ENCODE measurements around the gene AMZ1. TPM values are rescaled to one million over a fixed set of nuclear protein-coding genes. Genes with fewer than 3 reads are reported as not detected.

AMZ1 gene
- total and polyA plus RNA-seq, 2 experiments from 2014 or later, result 3.4 to 5.9 TPM

GRCh38 chr7:2661602-2662272 is 26.3 kb upstream of the AMZ1 start:
- H3K27me3 ChIP-seq (replicated peaks; ENCODE audit: insufficient read depth), result no peaks in the 10 kb centered on the region
- H3F3A ChIP-seq (ENCODE audit: insufficient read depth), result no peaks in the 10 kb centered on the region
- no peaks in the 10 kb centered on the region for H3K4me1 ChIP-seq (ENCODE audit: insufficient read depth)
- no peak overlapping the region for H3K9ac ChIP-seq
- H3K9me3 ChIP-seq (ENCODE audit: low read depth), result no peaks in the 10 kb centered on the region
- 93% methylated on average over 28 to 41 of the region's 43 CpGs for WGBS, 2 experiments (ENCODE audit: low coverage in 1 of 2, low lambda C conversion rate in 2 of 2, missing lambda C conversion rate in 2 of 2)
- no peak overlapping the region for H3K27ac ChIP-seq
- DNase-seq, result no peak
- in situ Hi-C loops (cut with MboI), result no loop called here
- no peak overlapping the region for H3K4me3 ChIP-seq
- H3K79me2 ChIP-seq (ENCODE audit: insufficient read depth), result no peaks in the 10 kb centered on the region
- TF ChIP-seq EZH2phosphoT487 (IDR thresholded peaks at IDR 0.05; ENCODE audit: insufficient read depth, low read depth), result no peak
- TF ChIP-seq EZH2 (IDR thresholded peaks at IDR 0.05; ENCODE audit: insufficient read depth, poor library complexity, severe bottlenecking), result no peak
- no peak overlapping the region for H2AFZ ChIP-seq
- H4K20me1 ChIP-seq (ENCODE audit: insufficient read depth), result no peaks in the 10 kb centered on the region
- no peaks in the 10 kb centered on the region; the same call in 1 of the 2 replicates for H3K36me3 ChIP-seq (ENCODE audit: low read depth)
- no peaks in the 10 kb centered on the region for H3K9me2 ChIP-seq (ENCODE audit: insufficient read depth)
- H3K4me2 ChIP-seq (ENCODE audit: unreplicated experiment), result no peak overlapping the region

DNA sequence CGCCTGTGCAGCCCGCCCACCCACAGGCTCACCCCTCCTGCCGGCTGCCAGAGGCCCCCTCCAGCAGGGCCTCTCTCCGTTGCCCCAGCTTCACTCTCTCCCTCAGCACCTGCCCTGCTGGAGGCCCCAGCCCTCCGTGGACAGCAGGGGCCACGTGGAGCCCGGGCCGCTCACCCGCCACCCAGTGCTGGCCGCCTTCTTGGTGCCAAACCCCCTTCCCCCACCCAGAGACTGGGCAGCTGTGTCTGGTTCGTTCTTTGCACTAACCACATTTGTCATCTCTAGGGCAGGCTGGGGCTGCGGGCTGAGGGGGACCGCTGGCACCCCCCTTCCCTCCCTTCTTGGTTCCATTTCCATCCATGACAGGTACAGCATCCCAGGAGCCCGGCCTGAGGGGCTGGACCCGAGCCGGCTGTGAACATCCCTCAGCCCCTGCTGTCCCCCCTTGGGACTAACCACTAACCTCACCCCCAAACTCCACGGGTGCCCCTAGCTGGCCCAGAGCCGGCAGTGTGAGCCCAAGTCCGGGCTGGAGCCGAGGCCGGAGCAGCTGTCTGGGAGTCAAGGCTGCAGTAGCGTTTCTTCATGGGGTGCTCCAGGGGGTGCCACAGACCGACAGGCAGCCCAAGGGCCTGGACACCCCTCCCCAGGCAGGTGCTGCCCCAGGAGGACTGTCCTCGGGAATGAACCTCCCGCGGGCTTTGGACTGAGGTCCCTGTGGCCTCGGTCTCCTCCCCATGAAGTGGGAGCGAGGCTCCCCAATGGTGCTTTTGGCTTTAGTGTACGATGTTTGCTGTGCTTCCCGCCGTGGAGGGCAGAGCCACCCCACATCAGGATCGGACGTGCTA is 25.5 kb upstream of the AMZ1 start:
- Histone ChIP-seq H3F3A (ENCODE audit: insufficient read depth) (no peaks in the 10 kb centered on the region), H3K27me3 (replicated peaks; ENCODE audit: insufficient read depth) (no peaks in the 10 kb centered on the region), H3K4me1 (ENCODE audit: insufficient read depth) (no peaks in the 10 kb centered on the region), H2AFZ (no peak overlapping the region), H3K4me3 (no peak overlapping the region), H3K36me3 (ENCODE audit: low read depth) (no peaks in the 10 kb centered on the region), H3K9me2 (ENCODE audit: insufficient read depth) (no peaks in the 10 kb centered on the region), H3K79me2 (ENCODE audit: insufficient read depth) (no peaks in the 10 kb centered on the region), H3K27ac (no peak overlapping the region), H3K4me2 (ENCODE audit: unreplicated experiment) (no peak overlapping the region), H3K9ac (no peak overlapping the region), H4K20me1 (ENCODE audit: insufficient read depth) (no peaks in the 10 kb centered on the region), H3K9me3 (ENCODE audit: low read depth) (no peaks in the 10 kb centered on the region)
- TF ChIP-seq EZH2 (IDR thresholded peaks at IDR 0.05; ENCODE audit: insufficient read depth, poor library complexity, severe bottlenecking), result no peak
- no peak for TF ChIP-seq EZH2phosphoT487 (IDR thresholded peaks at IDR 0.05; ENCODE audit: insufficient read depth, low read depth)
- in situ Hi-C loops (cut with MboI), result no loop called here
- DNase-seq, result no peak
- WGBS, 2 experiments (ENCODE audit: low coverage in 1 of 2, low lambda C conversion rate in 2 of 2, missing lambda C conversion rate in 2 of 2), result 85 to 90% methylated on average over 29 to 33 of the region's 33 CpGs

DNA sequence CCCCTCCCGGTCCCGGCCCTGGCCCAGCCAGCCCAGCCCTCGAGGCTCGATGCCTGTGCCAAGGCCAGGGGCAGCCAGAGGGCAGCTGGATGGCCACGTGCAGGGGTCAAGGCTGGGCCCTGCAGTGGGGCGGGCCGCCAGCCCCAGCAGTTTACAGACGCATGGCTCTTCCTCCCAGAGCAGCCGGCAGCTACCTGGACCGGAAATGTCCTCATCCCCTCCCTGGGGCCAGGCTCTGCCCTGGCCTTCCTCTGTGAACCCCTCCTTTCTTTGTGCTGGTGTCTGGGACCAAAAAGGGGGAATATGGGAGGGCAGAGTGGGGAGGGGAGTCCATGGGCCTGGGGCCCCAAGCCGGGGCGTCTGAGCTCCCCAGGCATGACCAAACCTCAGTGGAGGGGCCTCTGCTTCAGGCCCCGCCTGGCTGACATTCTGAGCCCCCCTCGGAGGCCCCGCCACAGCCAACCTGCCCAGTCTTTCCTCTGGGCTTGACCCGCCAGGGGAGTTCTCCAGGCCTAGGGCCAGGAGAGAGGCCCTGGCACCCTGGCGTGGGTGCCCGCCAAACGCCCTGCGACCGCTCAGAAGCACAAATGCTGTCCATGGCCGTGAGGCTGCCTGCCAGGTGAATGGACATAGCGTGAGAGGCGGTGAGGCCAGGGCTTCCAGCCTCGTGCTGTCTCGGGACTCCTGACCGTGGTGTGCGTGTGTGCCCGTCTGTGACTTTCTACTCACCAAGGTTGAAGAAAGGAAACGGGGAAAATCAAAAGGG is 24.7 kb upstream of the AMZ1 start:
- Histone ChIP-seq H4K20me1 (ENCODE audit: insufficient read depth) (no peaks in the 10 kb centered on the region), H3K9me2 (ENCODE audit: insufficient read depth) (no peaks in the 10 kb centered on the region), H3K9ac (no peak overlapping the region), H3K4me1 (ENCODE audit: insufficient read depth) (no peaks in the 10 kb centered on the region), H2AFZ (no peak overlapping the region), H3K9me3 (ENCODE audit: low read depth) (no peaks in the 10 kb centered on the region), H3F3A (ENCODE audit: insufficient read depth) (no peaks in the 10 kb centered on the region), H3K4me2 (ENCODE audit: unreplicated experiment) (no peak overlapping the region), H3K36me3 (ENCODE audit: low read depth) (no peaks in the 10 kb centered on the region), H3K27me3 (replicated peaks; ENCODE audit: insufficient read depth) (no peaks in the 10 kb centered on the region), H3K4me3 (no peak overlapping the region), H3K79me2 (ENCODE audit: insufficient read depth) (no peaks in the 10 kb centered on the region), H3K27ac (no peak overlapping the region)
- WGBS, 2 experiments (ENCODE audit: low coverage in 1 of 2, low lambda C conversion rate in 2 of 2, missing lambda C conversion rate in 2 of 2), result 67 to 71% methylated on average over 22 to 30 of the region's 30 CpGs
- in situ Hi-C loops (cut with MboI), result no loop called here
- no peak for DNase-seq
- TF ChIP-seq EZH2 (IDR thresholded peaks at IDR 0.05; ENCODE audit: insufficient read depth, poor library complexity, severe bottlenecking), result no peak
- no peak for TF ChIP-seq EZH2phosphoT487 (IDR thresholded peaks at IDR 0.05; ENCODE audit: insufficient read depth, low read depth)

GRCh38 chr7:2663960-2664359 is 24.0 kb upstream of the AMZ1 start:
- Histone ChIP-seq H3K79me2 (ENCODE audit: insufficient read depth) (no peaks in the 10 kb centered on the region), H2AFZ (no peak overlapping the region), H3K27me3 (replicated peaks; ENCODE audit: insufficient read depth) (no peaks in the 10 kb centered on the region), H3K4me3 (no peak overlapping the region), H3F3A (ENCODE audit: insufficient read depth) (no peaks in the 10 kb centered on the region), H3K9me3 (ENCODE audit: low read depth) (no peaks in the 10 kb centered on the region), H3K4me2 (ENCODE audit: unreplicated experiment) (no peak overlapping the region), H3K36me3 (ENCODE audit: low read depth) (no peaks in the 10 kb centered on the region), H3K9ac (no peak overlapping the region), H3K4me1 (ENCODE audit: insufficient read depth) (no peaks in the 10 kb centered on the region), H3K9me2 (ENCODE audit: insufficient read depth) (no peaks in the 10 kb centered on the region), H4K20me1 (ENCODE audit: insufficient read depth) (no peaks in the 10 kb centered on the region), H3K27ac (no peak overlapping the region)
- WGBS, 2 experiments (ENCODE audit: low coverage in 1 of 2, low lambda C conversion rate in 2 of 2, missing lambda C conversion rate in 2 of 2), result 58 to 64% methylated on average over 4 of the region's 4 CpGs
- TF ChIP-seq EZH2 (IDR thresholded peaks at IDR 0.05; ENCODE audit: insufficient read depth, poor library complexity, severe bottlenecking) (no peak), EZH2phosphoT487 (IDR thresholded peaks at IDR 0.05; ENCODE audit: insufficient read depth, low read depth) (no peak)
- DNase-seq, result no peak
- in situ Hi-C loops (cut with MboI), result no loop called here
